ENCODE data around the gene LNX2.

- TF ChIP-seq CTCF (IDR thresholded peaks at IDR 0.05) = no peak
- no peak for TF ChIP-seq EZH2 (IDR thresholded peaks at IDR 0.05; ENCODE audit: borderline replicate concordance, insufficient read depth, low read depth, low read length, poor library complexity, severe bottlenecking)
These were observed 37.4 kb upstream of the LNX2 start for GRCh38 chr13:27657724-27658123.
